Stimulated activated CD4-positive, alpha-beta T cell treated with anti-CD3 and anti-CD28 coated beads, Interleukin-15, amount 100 ng/mL, for 48 hours (primary cell): ENCODE data around the gene OR4F6.
"Not testable (repeated sequence)": the region's sequence is repeated elsewhere in the genome, so short reads cannot be mapped to it uniquely, and the experiment has no call there.

Experiments
- DNase-seq, 2 donors: peaks; one replicate each; pipeline ENCODE4 v3.0.0-alpha.2; 2020; ENCODE audit warnings: low read depth in 2 of 2

OR4F6 gene

GRCh38 chr15:101803209-101803608, at the start of gene OR4F6:
OR4F6 (plus strand) TSS chr15:101803509; CDS start chr15:101805720, 2,211 bp downstream.
- DNase-seq = no peak

GRCh38 chr15:101764669-101765339, 38.5 kb upstream of the OR4F6 start:
- DNase-seq = not testable (repeated sequence)

- DNase-seq = not testable (repeated sequence)
Observed at GRCh38 chr15:101765340-101765671, 38.0 kb upstream of the OR4F6 start.

GRCh38 chr15:101765772-101766456, 37.4 kb upstream of the OR4F6 start:
- no peak for DNase-seq

- DNase-seq = not testable (repeated sequence)
Observed at GRCh38 chr15:101767083-101767640, 36.1 kb upstream of the OR4F6 start.

GRCh38 chr15:101772921-101773320, 30.4 kb upstream of the OR4F6 start:
- DNase-seq = no peak

GRCh38 chr15:101773496-101774100, 29.7 kb upstream of the OR4F6 start:
- DNase-seq = no peak

- DNase-seq = no peak
Observed at GRCh38 chr15:101775136-101775535, 28.2 kb upstream of the OR4F6 start.

- DNase-seq = not testable (repeated sequence)
Observed at GRCh38 chr15:101778576-101778975, 24.7 kb upstream of the OR4F6 start.

GRCh38 chr15:101780225-101780624, 23.1 kb upstream of the OR4F6 start:
- DNase-seq = not testable (repeated sequence)

- no peak for DNase-seq
Observed at GRCh38 chr15:101781928-101782327, 21.4 kb upstream of the OR4F6 start.

GRCh38 chr15:101784644-101785043, 18.7 kb upstream of the OR4F6 start:
- DNase-seq = no peak

- DNase-seq = not testable (repeated sequence)
Observed at GRCh38 chr15:101786422-101786821, 16.9 kb upstream of the OR4F6 start.

GRCh38 chr15:101788001-101788400, 15.3 kb upstream of the OR4F6 start:
- DNase-seq = not testable (repeated sequence)

- DNase-seq = not testable (repeated sequence)
Observed at GRCh38 chr15:101788503-101789269, 14.6 kb upstream of the OR4F6 start.

GRCh38 chr15:101790748-101791147, 12.6 kb upstream of the OR4F6 start:
- DNase-seq = not testable (repeated sequence)

GRCh38 chr15:101793981-101794380, 9.3 kb upstream of the OR4F6 start:
- DNase-seq = not testable (repeated sequence)

GRCh38 chr15:101795455-101795854, 7.9 kb upstream of the OR4F6 start:
- DNase-seq = no peak

- no peak for DNase-seq
Observed at GRCh38 chr15:101799665-101800064, 3.6 kb upstream of the OR4F6 start.

- DNase-seq = no peak
Observed at GRCh38 chr15:101801048-101801447, 2.3 kb upstream of the OR4F6 start.

GRCh38 chr15:101803676-101804075, 367 bp downstream of the OR4F6 start:
- no peak for DNase-seq

GRCh38 chr15:101804375-101804774, 1.1 kb downstream of the OR4F6 start:
- no peak for DNase-seq
